Choroid plexus epithelial cell (primary cell): ENCODE results near the gene HMGN3.
"Not testable (repeated sequence)": the region's sequence is repeated elsewhere in the genome, so short reads cannot be mapped to it uniquely, and the experiment has no call there.

Experiments used
- DNase-seq: peaks from one replicate; pipeline ENCODE4 v3.0.0-alpha.2; 2010; ENCODE audit warnings: low read depth
- H3K4me3 ChIP-seq: 2 replicates; pipeline ENCODE4 v1.5.1; 2011; ENCODE audit warnings: low read depth, mild to moderate bottlenecking, control low read depth, low read length, moderate library complexity
- CTCF ChIP-seq: conservative IDR thresholded peaks from 2 replicates; pipeline ENCODE4 v1.5.1; 2011; ENCODE audit warnings: low read depth, mild to moderate bottlenecking, control low read depth, inconsistent platforms, low read length, moderate library complexity

The HMGN3 gene

DNA sequence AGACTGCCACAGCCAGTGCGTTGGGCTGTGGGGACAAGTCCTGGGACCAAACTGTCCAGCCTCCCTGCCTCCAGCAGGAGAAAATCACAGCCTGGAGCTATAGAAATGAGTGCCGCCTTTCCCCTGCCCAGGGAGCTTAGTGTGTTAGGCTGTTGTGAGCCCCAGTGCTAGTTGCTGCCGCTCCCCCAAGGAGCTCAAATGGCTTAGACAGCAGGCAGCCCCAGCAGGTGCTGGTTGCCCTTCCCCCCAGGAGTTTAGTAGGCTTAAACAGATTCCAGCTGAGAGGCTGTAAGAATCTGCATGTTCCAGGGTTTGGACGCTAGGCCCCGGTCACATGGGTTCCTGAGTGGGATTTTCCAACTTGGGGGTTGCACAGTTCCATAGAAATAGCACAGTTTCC is 27.2 kb upstream of the HMGN3 start:
- H3K4me3 ChIP-seq, result no peak overlapping the region
- DNase-seq, result no peak
- TF ChIP-seq CTCF, result no peak

DNA sequence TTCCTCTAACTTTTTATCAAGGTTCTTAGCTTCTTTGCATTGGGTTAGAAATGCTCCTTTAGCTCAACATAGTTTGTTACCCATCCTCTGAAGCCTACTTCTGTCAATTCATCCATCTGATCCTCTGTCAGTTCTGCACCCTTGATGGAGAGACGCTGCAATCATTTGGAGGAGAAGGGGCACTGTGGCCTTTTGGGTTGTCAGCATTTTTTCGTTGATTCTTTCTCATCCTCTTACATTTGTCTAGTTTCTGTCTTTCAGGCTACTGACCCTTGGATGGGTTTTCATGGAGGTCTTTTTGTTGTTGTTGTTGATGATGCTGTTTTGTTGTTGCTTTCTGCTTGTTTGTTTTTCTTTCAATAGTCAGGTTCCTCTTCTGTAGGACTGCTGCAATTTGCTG is 26.3 kb upstream of the HMGN3 start:
- TF ChIP-seq CTCF, result no peak
- no peak for DNase-seq
- H3K4me3 ChIP-seq, result no peak overlapping the region

- peak; percentile 63 for DNase-seq
- no peak for TF ChIP-seq CTCF
Observed at GRCh38 chr6:79257381-79258205, 23.1 kb upstream of the HMGN3 start.

DNA sequence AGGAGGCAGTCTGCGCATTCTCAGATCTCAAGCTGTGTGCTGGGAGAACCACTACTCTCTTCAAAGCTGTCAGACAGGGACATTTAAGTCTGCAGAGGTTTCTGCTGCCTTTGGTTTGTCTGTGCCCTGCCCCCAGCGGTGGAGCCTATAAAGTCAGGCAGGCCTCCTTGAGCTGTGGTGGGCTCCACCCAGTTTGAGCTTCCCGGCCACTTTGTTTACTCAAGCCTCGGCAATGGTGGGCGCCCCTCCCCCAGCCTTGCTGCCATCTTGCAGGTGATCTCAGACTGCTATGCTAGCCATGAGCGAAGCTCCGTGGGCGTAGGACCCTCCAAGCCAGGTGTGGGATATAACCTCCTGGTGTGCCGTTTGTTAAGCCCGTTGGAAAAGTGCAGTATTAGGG is 22.3 kb upstream of the HMGN3 start:
- not testable (repeated sequence) for H3K4me3 ChIP-seq, DNase-seq

More at GRCh38 chr6:79257381-79258205, 23.1 kb upstream of the HMGN3 start:
- H3K4me3 ChIP-seq, result no peak overlapping the region

DNA sequence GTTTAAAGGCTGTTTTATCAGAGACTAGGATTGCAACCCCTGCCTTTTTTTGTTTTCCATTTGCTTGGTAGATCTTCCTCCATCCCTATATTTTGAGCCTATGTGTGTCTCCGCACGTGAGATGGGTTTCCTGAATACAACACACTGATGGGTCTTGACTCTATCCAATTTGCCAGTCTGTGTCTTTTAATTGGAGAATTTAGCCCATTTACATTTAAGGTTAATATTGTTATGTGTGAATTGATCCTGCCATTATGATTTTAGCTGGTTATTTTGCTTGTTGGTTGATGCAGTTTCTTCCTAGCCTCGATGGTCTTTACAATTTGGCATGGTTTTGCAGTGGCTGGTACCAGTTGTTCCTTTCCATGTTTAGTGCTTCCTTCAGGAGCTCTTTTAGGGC is 20.6 kb upstream of the HMGN3 start:
- not testable (repeated sequence) for DNase-seq, H3K4me3 ChIP-seq

GRCh38 chr6:79250559-79250958 is 16.1 kb upstream of the HMGN3 start:
- no peak overlapping the region for H3K4me3 ChIP-seq
- no peak for TF ChIP-seq CTCF
- no peak for DNase-seq

GRCh38 chr6:79250107-79250514 is 15.6 kb upstream of the HMGN3 start:
- TF ChIP-seq CTCF, result no peak
- DNase-seq, result no peak
- no peak overlapping the region for H3K4me3 ChIP-seq

GRCh38 chr6:79249136-79249535 is 14.7 kb upstream of the HMGN3 start:
- no peak for TF ChIP-seq CTCF
- H3K4me3 ChIP-seq, result no peak overlapping the region
- DNase-seq, result no peak
